GM12878 (cell line): ENCODE measurements around the gene FGD6. TPM values are rescaled to one million over a fixed set of nuclear protein-coding genes. Genes with fewer than 3 reads are reported as not detected.
"Not testable (repeated sequence)": the region's sequence is repeated elsewhere in the genome, so short reads cannot be mapped to it uniquely, and the experiment has no call there.

Experiments used
- ATAC-seq: fragments of 200-7000 bp; cut with Tn5 transposase; 3 replicates; pipeline ENCODE4 v1.9.1; 2020; ENCODE audit warnings: mild to moderate bottlenecking, moderate library complexity
- BruUV-seq: library from RNA; stranded (reverse); fragments of 400-500 nt; replicated peaks from 2 replicates; lab custom pipeline; 2021; lab: Mats Ljungman, UMichigan
- CTCF ChIA-PET: fragments of 300-600 bp; sonication (Branson Sonifier 250); formaldehyde crosslinking; extraction: SDS; loops from one replicate; lab custom pipeline; 2021; ENCODE audit warnings: inconsistent platforms; lab: Yijun Ruan, JAX
- POLR2A ChIA-PET: fragments of 350-600 bp; formaldehyde crosslinking; extraction: SDS; loops from one replicate; lab custom pipeline; 2021; ENCODE audit warnings: inconsistent platforms; lab: Charles Lee
- RAD21 ChIA-PET: fragments of 300-600 bp; sonication (Branson Sonifier 250); formaldehyde crosslinking; loops from one replicate; lab custom pipeline; 2023; ENCODE audit warnings: antibody characterized with exemption; ENCODE audit not compliant: unreplicated experiment; lab: Charles Lee
- SMC1A ChIA-PET: fragments of 300-600 bp; sonication (Branson Sonifier 250); formaldehyde crosslinking; loops from one replicate; lab custom pipeline; 2023; ENCODE audit not compliant: unreplicated experiment, uncharacterized antibody; lab: Charles Lee
- DNase-seq: peaks from one replicate; pipeline ENCODE4 v3.0.0-alpha.2; 2011; ENCODE audit warnings: low read depth, low spot score
- FAIRE-seq: peaks from 3 replicates; lab custom pipeline; 2011; peaks lifted over from hg19 to GRCh38; lab: Jason Lieb, UNC
- H2AFZ ChIP-seq: 2 replicates; pipeline ENCODE4 v1.6.0; 2011; ENCODE audit warnings: low read depth, low read length, control low read depth; ENCODE audit not compliant: control insufficient read depth
- H3K27ac ChIP-seq: 2 replicates; pipeline ENCODE4 v1.5.1; 2011; ENCODE audit warnings: control low read depth; ENCODE audit not compliant: control insufficient read depth, insufficient read depth
- H3K27me3 ChIP-seq, 2 experiments: replicated peaks in 1 of 2; 2 replicates each; pipeline versions ENCODE4 v1.6.0 to v1.6.1; 2011; ENCODE audit warnings: low read length in 1 of 2; ENCODE audit not compliant: control insufficient read depth in 2 of 2, insufficient read depth in 2 of 2
- H3K36me3 ChIP-seq, 2 experiments: 2 replicates each; pipeline ENCODE4 v1.5.1; 2011; ENCODE audit warnings: low read length in 1 of 2; ENCODE audit not compliant: control insufficient read depth in 2 of 2, insufficient read depth in 2 of 2
- H3K4me1 ChIP-seq: 2 replicates; pipeline ENCODE4 v1.6.1; 2011; ENCODE audit warnings: mild to moderate bottlenecking, low read length, moderate library complexity, mixed read lengths; ENCODE audit not compliant: control insufficient read depth, insufficient read depth
- H3K4me2 ChIP-seq: 2 replicates; pipeline ENCODE4 v1.6.0; 2011; ENCODE audit warnings: control low read depth; ENCODE audit not compliant: control insufficient read depth, insufficient read depth
- H3K4me3 ChIP-seq: fragments of 200-600 bp; sonication (generic); 2 replicates; pipeline ENCODE4 v1.5.1; 2016
- H3K79me2 ChIP-seq: 2 replicates; pipeline ENCODE4 v1.6.0; 2011; ENCODE audit warnings: low read length; ENCODE audit not compliant: control insufficient read depth, insufficient read depth
- H3K9ac ChIP-seq: 2 replicates; pipeline ENCODE4 v1.8.0; 2011; ENCODE audit warnings: low read length, control low read depth, mixed read lengths; ENCODE audit not compliant: control insufficient read depth, insufficient read depth
- H3K9me3 ChIP-seq: replicated peaks from 3 replicates; pipeline ENCODE4 v1.5.1; 2011; ENCODE audit warnings: mild to moderate bottlenecking, low read length; ENCODE audit not compliant: control insufficient read depth, insufficient read depth
- H4K20me1 ChIP-seq: 2 replicates; pipeline ENCODE4 v1.6.0; 2011; ENCODE audit not compliant: control insufficient read depth, insufficient read depth
- CBFB ChIP-seq: IDR thresholded peaks from 2 replicates; pipeline ENCODE4 v1.6.1; 2016; ENCODE audit warnings: antibody characterized with exemption, low read depth
- EGR1 ChIP-seq, 2 experiments: IDR thresholded peaks; 1 replicate in 1 of 2; 2 replicates in 1 of 2; pipeline ENCODE4 v1.6.1; 2011 to 2012; ENCODE audit warnings: low read depth in 2 of 2, low read length in 2 of 2, borderline replicate concordance in 1 of 2, mild to moderate bottlenecking in 1 of 2, moderate library complexity in 1 of 2
- MXI1 ChIP-seq: fragments of 150-350 bp; IDR thresholded peaks from 2 replicates; pipeline ENCODE4 v1.6.1; 2011; ENCODE audit warnings: low read depth, mild to moderate bottlenecking, inconsistent platforms, low read length, improper control_type of control experiment
- ZNF217 ChIP-seq: fragments of 450-650 bp; IDR thresholded peaks from 2 replicates; pipeline ENCODE4 v1.6.1; 2017; ENCODE audit warnings: antibody characterized with exemption, mild to moderate bottlenecking
- WGBS: methylation state at CpG from one replicate; pipeline ENCODE4 v1.1.6; 2016; ENCODE audit warnings: low lambda C conversion rate; ENCODE audit not compliant: insufficient replicate concordance, insufficient coverage; ENCODE audit errors: missing lambda C conversion rate; 5-methylcytosine and 5-hydroxymethylcytosine counted together
- in situ Hi-C: fragments of 300-500 bp; cut with MboI; formaldehyde crosslinking; loops from 9 replicates; pipeline ENCODE4 v1.14.3; 2018; ENCODE audit warnings: mixed read lengths
- intact Hi-C: fragments of 100-400 bp; cut with micrococcal nuclease; formaldehyde crosslinking; loops from one replicate; pipeline ENCODE4 v1.14.2; 2022; ENCODE audit not compliant: unreplicated experiment
- polyA plus RNA-seq, 11 experiments: library from polyadenylated mRNA; depleted of rRNA in 4 of 11; unstranded in 6 of 11; stranded (reverse) in 5 of 11; fragments of >200 nt; fragmentation: Nextera tagmentation in 4 of 11; fragmentation: Illumina TruSeq in 1 of 11; extraction: Ambion mirVana in 4 of 11; extraction: Trizol in 1 of 11; gene quantifications; 1 replicate in 1 of 11; 2 replicates in 10 of 11; pipeline versions ENCODE4 v1.2.1 to v1.2.3, GENCODE V29; 2011 to 2016; ENCODE audit warnings: inconsistent platforms in 2 of 11, missing spikeins in 2 of 11, low read depth in 1 of 11
- total RNA-seq, 4 experiments: library from RNA; depleted of rRNA in 3 of 4; stranded (reverse); fragments of >200 nt in 3 of 4; fragmentation: Illumina TruSeq in 1 of 4; extraction: Trizol in 1 of 4; gene quantifications; 2 replicates each; pipeline versions ENCODE4 v1.2.1 to v1.2.3, GENCODE V29; 2013 to 2021
- TF ChIP-seq, protein P1 (sequence below): fragments of 450-650 bp; IDR thresholded peaks from 2 replicates; pipeline ENCODE4 v1.6.1; 2018; ENCODE audit warnings: borderline replicate concordance, mild to moderate bottlenecking; ENCODE audit not compliant: partially characterized antibody
- TF ChIP-seq, protein P2 (sequence below): fragments of 450-650 bp; IDR thresholded peaks from 2 replicates; pipeline ENCODE4 v1.6.1; 2017; ENCODE audit warnings: mild to moderate bottlenecking, moderate library complexity

The FGD6 gene
- total and polyA plus RNA-seq, 10 of the 15 experiments (the other 5 are each of a cell fraction or from before 2014, with no cell fraction given) = 2.4 to 15.5 (median 8.9) TPM

DNA sequence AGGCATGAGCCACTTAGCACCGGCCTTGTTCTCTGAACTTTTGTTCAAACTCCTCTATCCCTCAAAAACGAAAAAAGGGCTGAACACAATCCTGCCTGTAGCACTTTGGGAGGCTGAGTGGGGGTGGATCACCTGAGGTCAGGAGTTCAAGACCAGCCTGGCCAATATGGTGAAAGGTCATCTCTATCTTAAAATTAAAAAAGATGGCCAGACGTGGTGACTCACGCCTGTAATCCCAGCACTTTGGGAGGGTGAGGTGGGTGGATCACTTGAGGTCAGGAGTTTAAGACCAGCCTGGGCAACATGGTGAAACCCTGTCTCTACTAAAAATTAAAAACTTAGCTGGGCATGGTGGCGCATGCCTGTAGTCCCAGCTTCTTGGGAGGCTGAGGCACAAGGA, 115.3 kb downstream of the FGD6 start:
- intact Hi-C loops = loop anchor here (5.0 kb wide), 1 partner anchor 600 kb away; no protein-coding TSS in a partner anchor
- H3K79me2 ChIP-seq, FAIRE-seq, H2AFZ ChIP-seq, CTCF ChIA-PET, H3K36me3 ChIP-seq, BruUV-seq, in situ Hi-C loops, H3K4me2 ChIP-seq, H4K20me1 ChIP-seq, ATAC-seq, RAD21 ChIA-PET, H3K9me3 ChIP-seq, H3K27me3 ChIP-seq, H3K27ac ChIP-seq, H3K9ac ChIP-seq, H3K4me3 ChIP-seq, DNase-seq: not testable (repeated sequence)
- ChIA-PET SMC1A (interaction anchor here (0.5 to 1.9 kb wide), 3 partner anchors 14 to 433 kb away, joined by 3 to 8 read pairs (median 4); no protein-coding TSS in a partner anchor), POLR2A (interaction anchor here (1.2 kb wide), 1 partner anchor 11 kb away, joined by 3 read pairs; no protein-coding TSS in a partner anchor)
- WGBS = 93% methylated on average over 5 of the region's 5 CpGs
- H3K4me1 ChIP-seq = peaks cover 19% of the 10 kb centered on the region

DNA sequence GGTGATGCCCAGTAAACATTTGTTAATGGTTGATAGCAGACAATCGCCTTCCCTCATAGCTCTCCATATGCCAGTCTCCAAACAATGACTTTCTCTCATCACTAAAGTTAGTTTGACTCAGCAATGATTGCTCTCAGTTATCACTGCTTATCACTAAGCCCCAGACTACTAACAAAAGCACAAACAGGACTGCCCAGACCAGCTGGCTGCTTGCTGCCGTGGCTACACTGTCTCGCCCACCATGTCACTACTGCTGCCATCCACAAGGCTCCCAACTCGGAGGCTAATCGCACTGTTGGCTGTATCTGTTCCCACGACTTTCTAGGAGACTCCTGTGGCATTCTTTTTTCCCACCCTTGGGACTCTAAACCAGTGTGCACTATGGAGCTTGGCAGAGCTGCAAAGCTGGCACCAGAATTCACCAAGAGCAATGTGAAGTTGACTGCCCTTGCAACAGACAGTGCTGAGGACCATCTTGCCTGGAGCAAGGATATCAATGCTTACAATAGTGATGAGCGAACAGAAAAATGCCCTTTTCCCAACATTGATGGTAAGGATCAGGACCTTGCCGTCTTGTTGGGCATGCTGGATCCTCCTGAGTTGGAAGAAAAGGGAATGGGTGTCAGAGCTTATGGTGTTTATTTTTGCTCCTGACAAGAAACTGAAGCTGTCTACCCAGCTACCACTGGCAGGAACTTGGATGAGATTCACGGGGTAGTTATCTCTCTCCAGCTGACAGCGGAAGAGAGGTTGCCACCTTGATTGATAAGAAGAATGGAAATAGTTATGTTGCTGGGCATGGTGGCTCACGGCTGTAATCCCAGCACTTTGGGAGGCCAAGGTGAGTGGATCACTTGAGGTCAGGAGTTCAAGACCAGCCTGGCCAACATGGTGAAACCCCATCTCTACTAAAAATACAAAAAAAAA, 116.7 kb downstream of the FGD6 start:
- Histone ChIP-seq H3K4me2 (no peak overlapping the region), H4K20me1 (no peaks in the 10 kb centered on the region), H3K36me3 (no peaks in the 10 kb centered on the region), H3K79me2 (no peaks in the 10 kb centered on the region), H3K27ac (no peak overlapping the region), H3K9me3 (no peaks in the 10 kb centered on the region), H3K4me1 (peaks cover 19% of the 10 kb centered on the region), H3K9ac (no peak overlapping the region), H2AFZ (no peak overlapping the region), H3K27me3 (no peaks in the 10 kb centered on the region), H3K4me3 (no peak overlapping the region)
- ChIA-PET POLR2A (interaction anchor here (0.6 to 0.7 kb wide), 3 partner anchors 288 to 387 kb away, joined by 3 to 4 read pairs (median 3); no protein-coding TSS in a partner anchor), SMC1A (interaction anchor here (1.9 kb wide), 1 partner anchor 22 kb away, joined by 8 read pairs; no protein-coding TSS in a partner anchor), CTCF (interaction anchor here (0.6 to 1.3 kb wide), 2 partner anchors 17 to 168 kb away, joined by 3 read pairs; no protein-coding TSS in a partner anchor), RAD21 (interaction anchor here (1.4 kb wide), 1 partner anchor 117 kb away, joined by 3 read pairs; the partner anchor contains the start of genes FGD6 and VEZT)
- ATAC-seq = no peak
- no peak for FAIRE-seq
- no TSS peak for BruUV-seq
- DNase-seq = no peak
- WGBS = 90% methylated on average over 11 of the region's 11 CpGs
- intact Hi-C loops = loop anchor here (5.0 kb wide), 1 partner anchor 602 kb away; no protein-coding TSS in a partner anchor
- in situ Hi-C loops = no loop called here
- TF ChIP-seq, protein P1, sequence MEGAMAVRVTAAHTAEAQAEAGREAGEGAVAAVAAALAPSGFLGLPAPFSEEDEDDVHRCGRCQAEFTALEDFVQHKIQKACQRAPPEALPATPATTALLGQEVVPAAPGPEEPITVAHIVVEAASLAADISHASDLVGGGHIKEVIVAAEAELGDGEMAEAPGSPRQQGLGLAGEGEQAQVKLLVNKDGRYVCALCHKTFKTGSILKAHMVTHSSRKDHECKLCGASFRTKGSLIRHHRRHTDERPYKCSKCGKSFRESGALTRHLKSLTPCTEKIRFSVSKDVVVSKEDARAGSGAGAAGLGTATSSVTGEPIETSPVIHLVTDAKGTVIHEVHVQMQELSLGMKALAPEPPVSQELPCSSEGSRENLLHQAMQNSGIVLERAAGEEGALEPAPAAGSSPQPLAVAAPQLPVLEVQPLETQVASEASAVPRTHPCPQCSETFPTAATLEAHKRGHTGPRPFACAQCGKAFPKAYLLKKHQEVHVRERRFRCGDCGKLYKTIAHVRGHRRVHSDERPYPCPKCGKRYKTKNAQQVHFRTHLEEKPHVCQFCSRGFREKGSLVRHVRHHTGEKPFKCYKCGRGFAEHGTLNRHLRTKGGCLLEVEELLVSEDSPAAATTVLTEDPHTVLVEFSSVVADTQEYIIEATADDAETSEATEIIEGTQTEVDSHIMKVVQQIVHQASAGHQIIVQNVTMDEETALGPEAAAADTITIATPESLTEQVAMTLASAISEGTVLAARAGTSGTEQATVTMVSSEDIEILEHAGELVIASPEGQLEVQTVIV = no peak
- TF ChIP-seq EGR1 (IDR thresholded peaks at IDR 0.05; ENCODE audit: borderline replicate concordance in 1 of 2, low read depth in 2 of 2, low read length in 2 of 2) = no peak
- TF ChIP-seq, protein P2, sequence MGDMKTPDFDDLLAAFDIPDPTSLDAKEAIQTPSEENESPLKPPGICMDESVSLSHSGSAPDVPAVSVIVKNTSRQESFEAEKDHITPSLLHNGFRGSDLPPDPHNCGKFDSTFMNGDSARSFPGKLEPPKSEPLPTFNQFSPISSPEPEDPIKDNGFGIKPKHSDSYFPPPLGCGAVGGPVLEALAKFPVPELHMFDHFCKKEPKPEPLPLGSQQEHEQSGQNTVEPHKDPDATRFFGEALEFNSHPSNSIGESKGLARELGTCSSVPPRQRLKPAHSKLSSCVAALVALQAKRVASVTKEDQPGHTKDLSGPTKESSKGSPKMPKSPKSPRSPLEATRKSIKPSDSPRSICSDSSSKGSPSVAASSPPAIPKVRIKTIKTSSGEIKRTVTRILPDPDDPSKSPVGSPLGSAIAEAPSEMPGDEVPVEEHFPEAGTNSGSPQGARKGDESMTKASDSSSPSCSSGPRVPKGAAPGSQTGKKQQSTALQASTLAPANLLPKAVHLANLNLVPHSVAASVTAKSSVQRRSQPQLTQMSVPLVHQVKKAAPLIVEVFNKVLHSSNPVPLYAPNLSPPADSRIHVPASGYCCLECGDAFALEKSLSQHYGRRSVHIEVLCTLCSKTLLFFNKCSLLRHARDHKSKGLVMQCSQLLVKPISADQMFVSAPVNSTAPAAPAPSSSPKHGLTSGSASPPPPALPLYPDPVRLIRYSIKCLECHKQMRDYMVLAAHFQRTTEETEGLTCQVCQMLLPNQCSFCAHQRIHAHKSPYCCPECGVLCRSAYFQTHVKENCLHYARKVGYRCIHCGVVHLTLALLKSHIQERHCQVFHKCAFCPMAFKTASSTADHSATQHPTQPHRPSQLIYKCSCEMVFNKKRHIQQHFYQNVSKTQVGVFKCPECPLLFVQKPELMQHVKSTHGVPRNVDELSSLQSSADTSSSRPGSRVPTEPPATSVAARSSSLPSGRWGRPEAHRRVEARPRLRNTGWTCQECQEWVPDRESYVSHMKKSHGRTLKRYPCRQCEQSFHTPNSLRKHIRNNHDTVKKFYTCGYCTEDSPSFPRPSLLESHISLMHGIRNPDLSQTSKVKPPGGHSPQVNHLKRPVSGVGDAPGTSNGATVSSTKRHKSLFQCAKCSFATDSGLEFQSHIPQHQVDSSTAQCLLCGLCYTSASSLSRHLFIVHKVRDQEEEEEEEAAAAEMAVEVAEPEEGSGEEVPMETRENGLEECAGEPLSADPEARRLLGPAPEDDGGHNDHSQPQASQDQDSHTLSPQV = no peak
- TF ChIP-seq CBFB = no peak
- TF ChIP-seq MXI1 = no peak
- no peak for TF ChIP-seq ZNF217
